Measurements from ENCODE around the gene PLEKHB2. TPM values are rescaled to one million over a fixed set of nuclear protein-coding genes. Genes with fewer than 3 reads are reported as not detected.

PLEKHB2 gene
- total RNA-seq, 1 experiment from 2014 or later, result 55.9 TPM

DNA sequence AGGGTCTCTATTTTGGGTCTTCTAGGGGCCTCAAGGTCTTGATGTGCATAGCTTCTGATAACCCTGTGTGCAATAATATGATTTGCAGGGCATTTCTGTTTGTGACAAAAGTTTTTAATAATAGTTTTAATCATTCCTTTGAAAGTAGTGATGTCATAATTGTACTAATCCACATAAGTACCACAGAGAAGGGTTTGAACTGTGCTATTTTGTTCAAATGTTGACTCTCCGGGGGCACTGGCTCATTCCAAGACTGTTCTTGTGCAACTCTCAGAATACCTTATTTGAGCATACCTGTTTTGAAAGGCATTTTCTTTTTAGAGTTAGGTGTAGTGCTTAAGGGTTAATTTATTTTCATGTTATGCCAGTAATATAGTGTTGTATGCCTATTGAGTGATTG, 41.6 kb downstream of the PLEKHB2 start:
- Histone ChIP-seq H3K4ac (ENCODE audit: low read depth, low read length) (no peak overlapping the region), H3K23ac (ENCODE audit: insufficient read length, low read depth, low read length) (no peak overlapping the region), H3K4me2 (ENCODE audit: insufficient read depth, insufficient read length, low read length) (no peak overlapping the region), H3K27ac (ENCODE audit: insufficient read length, low read depth, low read length) (no peak overlapping the region), H3K14ac (ENCODE audit: insufficient read depth, low read length) (no peak overlapping the region), H3K18ac (ENCODE audit: insufficient read length, low read depth, low read length) (no peak overlapping the region), H3K4me1 (ENCODE audit: insufficient read depth, low read length) (no peaks in the 10 kb centered on the region), H2AK5ac (ENCODE audit: insufficient read length, low read length) (no peak overlapping the region), H2BK20ac (ENCODE audit: low read depth, low read length, poor library complexity, severe bottlenecking) (no peak overlapping the region), H2AFZ (ENCODE audit: low read length) (no peak overlapping the region), H2BK120ac (ENCODE audit: low read depth, low read length, poor library complexity, severe bottlenecking) (no peak overlapping the region), H3K79me1 (ENCODE audit: insufficient read depth, low read depth, low read length, poor library complexity, severe bottlenecking) (no peaks in the 10 kb centered on the region), H2BK5ac (ENCODE audit: insufficient read length, low read length) (no peak overlapping the region), H4K91ac (ENCODE audit: insufficient read length, low read depth, low read length) (no peak overlapping the region), H3K9ac (ENCODE audit: extremely low read depth, insufficient read length, low read length) (no peak overlapping the region), H2BK15ac (ENCODE audit: low read depth, low read length) (no peak overlapping the region), H3T11ph (ENCODE audit: low read length) (no peak overlapping the region), H3K23me2 (ENCODE audit: insufficient read length, low read depth, low read length, poor library complexity, severe bottlenecking) (no peaks in the 10 kb centered on the region), H2BK12ac (ENCODE audit: insufficient read length, low read depth, low read length) (no peak overlapping the region), H3K27me3 (ENCODE audit: insufficient read depth, low read length) (no peaks in the 10 kb centered on the region), H3K9me3 (ENCODE audit: control insufficient read depth, low read depth, low read length) (no peaks in the 10 kb centered on the region), H4K5ac (ENCODE audit: insufficient read length, low read depth, low read length) (no peak overlapping the region), H3K79me2 (ENCODE audit: insufficient read depth, low read length) (no peaks in the 10 kb centered on the region), H3K56ac (ENCODE audit: insufficient read length, low read depth, low read length) (no peak overlapping the region), H4K8ac (replicated peaks; ENCODE audit: insufficient read length, low read depth, low read length) (no peak overlapping the region), H4K20me1 (ENCODE audit: control insufficient read depth, insufficient read depth, insufficient read length) (no peaks in the 10 kb centered on the region)
- Mint-ChIP-seq H3K9me3 (no peaks in the 10 kb centered on the region), H3K4me3 (no peak overlapping the region), H3K27me3 (ENCODE audit: low read depth) (no peaks in the 10 kb centered on the region), H3K4me1 (no peaks in the 10 kb centered on the region; a peak in 2 of 4 replicates), H3K27ac (no peak overlapping the region), H3K36me3 (ENCODE audit: insufficient read depth in 1 of 3, low read depth in 3 of 3) (peaks cover 10 to 64% (median 44%) of the 10 kb centered on the region in 3 experiments; a peak in 6 of 7 replicates)
- no CpG with 5 or more reads among the region's 1 CpG for WGBS (ENCODE audit: extremely low coverage, insufficient read length, low lambda C conversion rate)
- no peak for TF ChIP-seq CTCF (conservative IDR thresholded peaks at IDR 0.05)
- DNase-seq, result no peak
